ENCODE measurements around the gene ANTXR2. TPM values are rescaled to one million over a fixed set of nuclear protein-coding genes. Genes with fewer than 3 reads are reported as not detected.
"Not testable (repeated sequence)": the region's sequence is repeated elsewhere in the genome, so short reads cannot be mapped to it uniquely, and the experiment has no call there.

The ANTXR2 gene
- total RNA-seq, 2 donors from 2014 or later, result 38.6 to 60.1 TPM

- ATAC-seq; H3K4me3 Mint-ChIP-seq; H3K27ac Mint-ChIP-seq; H3K27me3 Mint-ChIP-seq; DNase-seq (ENCODE audit: low spot score): not testable (repeated sequence)
- H3K9me3 Mint-ChIP-seq, result peaks cover 13% of the 10 kb centered on the region
- peaks cover 22 to 30% of the 10 kb centered on the region in 2 donors for H3K4me1 Mint-ChIP-seq (ENCODE audit: low read depth in 2 of 2)
- H3K36me3 Mint-ChIP-seq, result peaks cover 26% of the 10 kb centered on the region
Measured at GRCh38 chr4:80002559-80002958, 70.5 kb downstream of the ANTXR2 start.

GRCh38 chr4:79999048-79999447, 74.0 kb downstream of the ANTXR2 start:
- H3K36me3 Mint-ChIP-seq; DNase-seq (ENCODE audit: low spot score); H3K27ac Mint-ChIP-seq; H3K4me1 Mint-ChIP-seq (ENCODE audit: low read depth in 2 of 2); ATAC-seq; H3K27me3 Mint-ChIP-seq; H3K9me3 Mint-ChIP-seq; H3K4me3 Mint-ChIP-seq: not testable (repeated sequence)

GRCh38 chr4:79998201-79998600, 74.8 kb downstream of the ANTXR2 start:
- ATAC-seq (no peak), DNase-seq (ENCODE audit: low spot score) (no peak)
- Mint-ChIP-seq H3K4me1 (ENCODE audit: low read depth in 2 of 2) (peaks cover under 1 to 3% of the 10 kb centered on the region in 2 donors), H3K4me3 (no peak overlapping the region), H3K27me3 (no peaks in the 10 kb centered on the region), H3K27ac (no peak overlapping the region), H3K36me3 (peaks cover 6% of the 10 kb centered on the region), H3K9me3 (peaks cover 9% of the 10 kb centered on the region)

- no peak overlapping the region for H3K4me3 Mint-ChIP-seq
- H3K9me3 Mint-ChIP-seq, result peaks cover 9% of the 10 kb centered on the region
- peaks cover 6 to 7% of the 10 kb centered on the region in 2 donors for H3K4me1 Mint-ChIP-seq (ENCODE audit: low read depth in 2 of 2)
- no peak overlapping the region for H3K27ac Mint-ChIP-seq
- H3K36me3 Mint-ChIP-seq, result peaks cover 12% of the 10 kb centered on the region
- DNase-seq (ENCODE audit: low spot score) (no peak), ATAC-seq (no peak)
- no peaks in the 10 kb centered on the region for H3K27me3 Mint-ChIP-seq
Measured at GRCh38 chr4:79996851-79997250, 76.2 kb downstream of the ANTXR2 start.

GRCh38 chr4:79993476-79993875, 79.6 kb downstream of the ANTXR2 start:
- Mint-ChIP-seq H3K27ac (no peak overlapping the region), H3K36me3 (peaks cover 22% of the 10 kb centered on the region), H3K27me3 (no peaks in the 10 kb centered on the region), H3K9me3 (peaks cover 8% of the 10 kb centered on the region), H3K4me3 (no peak overlapping the region), H3K4me1 (ENCODE audit: low read depth in 2 of 2) (peaks cover 7 to 20% of the 10 kb centered on the region in 2 donors)
- DNase-seq (ENCODE audit: low spot score), result no peak
- ATAC-seq, result no peak

- peaks cover 30% of the 10 kb centered on the region for H3K36me3 Mint-ChIP-seq
- no peak for ATAC-seq
- no peaks in the 10 kb centered on the region for H3K27me3 Mint-ChIP-seq
- peaks cover 10% of the 10 kb centered on the region for H3K9me3 Mint-ChIP-seq
- DNase-seq (ENCODE audit: low spot score), result no peak
- no peak overlapping the region for H3K27ac Mint-ChIP-seq
- peaks cover 9 to 23% of the 10 kb centered on the region in 2 donors for H3K4me1 Mint-ChIP-seq (ENCODE audit: low read depth in 2 of 2)
- no peak overlapping the region for H3K4me3 Mint-ChIP-seq
Measured at GRCh38 chr4:79991601-79992000, 81.4 kb downstream of the ANTXR2 start.

GRCh38 chr4:79991100-79991499, 81.9 kb downstream of the ANTXR2 start:
- not testable (repeated sequence) for H3K27ac Mint-ChIP-seq; H3K27me3 Mint-ChIP-seq; ATAC-seq; DNase-seq (ENCODE audit: low spot score); H3K4me3 Mint-ChIP-seq
- Mint-ChIP-seq H3K9me3 (peaks cover 10% of the 10 kb centered on the region), H3K36me3 (peaks cover 30% of the 10 kb centered on the region), H3K4me1 (ENCODE audit: low read depth in 2 of 2) (peaks cover 9 to 23% of the 10 kb centered on the region in 2 donors)

GRCh38 chr4:79987401-79987800, 85.6 kb downstream of the ANTXR2 start:
- H3K27ac Mint-ChIP-seq, result no peak overlapping the region
- H3K4me3 Mint-ChIP-seq, result no peak overlapping the region
- DNase-seq (ENCODE audit: low spot score) (no peak), ATAC-seq (no peak)
- H3K4me1 Mint-ChIP-seq (ENCODE audit: low read depth in 2 of 2), result peaks cover 6 to 16% of the 10 kb centered on the region in 2 donors
- H3K27me3 Mint-ChIP-seq, result no peaks in the 10 kb centered on the region
- peaks cover 5% of the 10 kb centered on the region for H3K9me3 Mint-ChIP-seq
- peaks cover 22% of the 10 kb centered on the region for H3K36me3 Mint-ChIP-seq

- H3K9me3 Mint-ChIP-seq, result peaks cover 2% of the 10 kb centered on the region
- H3K27me3 Mint-ChIP-seq, result no peaks in the 10 kb centered on the region
- DNase-seq (ENCODE audit: low spot score) (no peak), ATAC-seq (no peak)
- H3K36me3 Mint-ChIP-seq, result peaks cover 20% of the 10 kb centered on the region
- H3K4me3 Mint-ChIP-seq, result no peak overlapping the region
- no peak overlapping the region for H3K27ac Mint-ChIP-seq
- peaks cover 2 to 7% of the 10 kb centered on the region in 2 donors for H3K4me1 Mint-ChIP-seq (ENCODE audit: low read depth in 2 of 2)
Measured at GRCh38 chr4:79983431-79983830, 89.6 kb downstream of the ANTXR2 start.

- Mint-ChIP-seq H3K4me1 (ENCODE audit: low read depth in 2 of 2) (peaks cover 0 to 5% of the 10 kb centered on the region in 2 donors), H3K9me3 (no peaks in the 10 kb centered on the region), H3K27me3 (no peaks in the 10 kb centered on the region), H3K36me3 (peaks cover 18% of the 10 kb centered on the region), H3K27ac (no peak overlapping the region), H3K4me3 (no peak overlapping the region)
- DNase-seq (ENCODE audit: low spot score), result no peak
- ATAC-seq, result no peak
Measured at GRCh38 chr4:79982601-79983322, 90.3 kb downstream of the ANTXR2 start.

GRCh38 chr4:79980448-79980847, 92.6 kb downstream of the ANTXR2 start:
- Mint-ChIP-seq H3K9me3 (no peaks in the 10 kb centered on the region), H3K27me3 (no peaks in the 10 kb centered on the region), H3K36me3 (peaks cover 20% of the 10 kb centered on the region), H3K27ac (no peak overlapping the region), H3K4me3 (no peak overlapping the region), H3K4me1 (ENCODE audit: low read depth in 2 of 2) (peaks cover 0 to 5% of the 10 kb centered on the region in 2 donors)
- ATAC-seq (no peak), DNase-seq (ENCODE audit: low spot score) (no peak)

GRCh38 chr4:79979785-79980437, 93.1 kb downstream of the ANTXR2 start:
- peaks cover 0 to 5% of the 10 kb centered on the region in 2 donors for H3K4me1 Mint-ChIP-seq (ENCODE audit: low read depth in 2 of 2)
- H3K4me3 Mint-ChIP-seq, result no peak overlapping the region
- peak in 1 of 2 donors; percentile 41 for ATAC-seq
- H3K9me3 Mint-ChIP-seq, result no peaks in the 10 kb centered on the region
- peak overlapping the region in 1 of 2 donors; percentile 14 for H3K27ac Mint-ChIP-seq
- peaks cover 20% of the 10 kb centered on the region for H3K36me3 Mint-ChIP-seq
- no peaks in the 10 kb centered on the region for H3K27me3 Mint-ChIP-seq
- DNase-seq (ENCODE audit: low spot score), result no peak

GRCh38 chr4:79977131-79977840, 95.7 kb downstream of the ANTXR2 start:
- Mint-ChIP-seq H3K27ac (no peak overlapping the region), H3K4me3 (no peak overlapping the region), H3K27me3 (no peaks in the 10 kb centered on the region), H3K9me3 (no peaks in the 10 kb centered on the region), H3K36me3 (peaks cover 20% of the 10 kb centered on the region), H3K4me1 (ENCODE audit: low read depth in 2 of 2) (peaks cover 0 to 5% of the 10 kb centered on the region in 2 donors)
- DNase-seq (ENCODE audit: low spot score) (no peak), ATAC-seq (no peak)
